Measurements from ENCODE around the gene EVA1A. TPM values are rescaled to one million over a fixed set of nuclear protein-coding genes. Genes with fewer than 3 reads are reported as not detected.

The EVA1A gene
- total and polyA plus RNA-seq, 2 experiments from 2014 or later = 0.51 to 0.57 TPM

GRCh38 chr2:75512455-75513212, 48.1 kb downstream of the EVA1A start:
- no peak overlapping the region for H3K4me3 ChIP-seq
- no peaks in the 10 kb centered on the region for H3K9me3 ChIP-seq (ENCODE audit: low read depth)
- H3K4me1 ChIP-seq (ENCODE audit: low read depth) = no peaks in the 10 kb centered on the region
- no peaks in the 10 kb centered on the region for H3K36me3 ChIP-seq
- H3K27ac ChIP-seq = no peak overlapping the region
- DNase-seq (ENCODE audit: low read depth in 1 of 2, low spot score in 1 of 2) = no peak
- TF ChIP-seq CTCF (IDR thresholded peaks at IDR 0.05; ENCODE audit: low read depth, low read length) = no peak
- no peaks in the 10 kb centered on the region for H3K27me3 ChIP-seq

- no peak for DNase-seq (ENCODE audit: low read depth in 1 of 2, low spot score in 1 of 2)
- H3K36me3 ChIP-seq = no peaks in the 10 kb centered on the region
- no peaks in the 10 kb centered on the region for H3K27me3 ChIP-seq
- H3K9me3 ChIP-seq (ENCODE audit: low read depth) = no peaks in the 10 kb centered on the region
- no peaks in the 10 kb centered on the region for H3K4me1 ChIP-seq (ENCODE audit: low read depth)
- no peak overlapping the region for H3K4me3 ChIP-seq
- H3K27ac ChIP-seq = no peak overlapping the region
- TF ChIP-seq CTCF (IDR thresholded peaks at IDR 0.05; ENCODE audit: low read depth, low read length) = no peak
Measured at GRCh38 chr2:75506101-75506697, 54.5 kb downstream of the EVA1A start.

- TF ChIP-seq CTCF (IDR thresholded peaks at IDR 0.05; ENCODE audit: low read depth, low read length) = no peak
- Histone ChIP-seq H3K4me1 (ENCODE audit: low read depth) (no peaks in the 10 kb centered on the region), H3K9me3 (ENCODE audit: low read depth) (no peaks in the 10 kb centered on the region), H3K36me3 (no peaks in the 10 kb centered on the region), H3K27me3 (no peaks in the 10 kb centered on the region), H3K4me3 (no peak overlapping the region), H3K27ac (no peak overlapping the region)
- DNase-seq (ENCODE audit: low read depth in 1 of 2, low spot score in 1 of 2) = no peak
Measured at GRCh38 chr2:75505012-75505411, 55.7 kb downstream of the EVA1A start.

GRCh38 chr2:75503048-75503607, 57.6 kb downstream of the EVA1A start:
- Histone ChIP-seq H3K27me3 (no peaks in the 10 kb centered on the region), H3K4me1 (ENCODE audit: low read depth) (no peaks in the 10 kb centered on the region), H3K9me3 (ENCODE audit: low read depth) (no peaks in the 10 kb centered on the region), H3K36me3 (no peaks in the 10 kb centered on the region), H3K4me3 (no peak overlapping the region), H3K27ac (no peak overlapping the region)
- peak in 1 of 2 donors; percentile 54 for DNase-seq (ENCODE audit: low read depth in 1 of 2, low spot score in 1 of 2)
- TF ChIP-seq CTCF (IDR thresholded peaks at IDR 0.05; ENCODE audit: low read depth, low read length) = no peak

GRCh38 chr2:75500633-75501032, 60.1 kb downstream of the EVA1A start:
- Histone ChIP-seq H3K27ac (no peak overlapping the region), H3K9me3 (ENCODE audit: low read depth) (no peaks in the 10 kb centered on the region), H3K4me1 (ENCODE audit: low read depth) (no peaks in the 10 kb centered on the region), H3K27me3 (no peaks in the 10 kb centered on the region), H3K4me3 (no peak overlapping the region), H3K36me3 (no peaks in the 10 kb centered on the region)
- no peak for DNase-seq (ENCODE audit: low read depth in 1 of 2, low spot score in 1 of 2)
- TF ChIP-seq CTCF (IDR thresholded peaks at IDR 0.05; ENCODE audit: low read depth, low read length) = no peak

All from cardiac muscle cell (in vitro differentiated cells and primary cell).